Skeletal muscle tissue (tissue), 4 donors: Measurements from ENCODE around the gene NIPBL. TPM values are rescaled to one million over a fixed set of nuclear protein-coding genes. Genes with fewer than 3 reads are reported as not detected.

Experiments used
- H3K27ac ChIP-seq: one replicate; pipeline ENCODE4 v1.7.0; 2013; ENCODE audit warnings: mild to moderate bottlenecking, low read depth, low read length, inconsistent platforms
- H3K27me3 ChIP-seq, 3 donors: one replicate each; pipeline ENCODE4 v1.7.0; 2013; ENCODE audit warnings: low read length in 3 of 3; ENCODE audit not compliant: control insufficient read depth in 3 of 3, insufficient read depth in 3 of 3
- H3K36me3 ChIP-seq, 3 donors: one replicate each; pipeline ENCODE4 v1.7.0; 2013; ENCODE audit warnings: low read length in 3 of 3; ENCODE audit not compliant: control insufficient read depth in 3 of 3, insufficient read depth in 3 of 3
- H3K4me1 ChIP-seq, 3 donors: one replicate each; pipeline ENCODE4 v1.7.0; 2013; ENCODE audit warnings: low read length in 3 of 3, mild to moderate bottlenecking in 3 of 3; ENCODE audit not compliant: control insufficient read depth in 3 of 3, insufficient read depth in 3 of 3
- H3K4me3 ChIP-seq, 3 donors: one replicate each; pipeline ENCODE4 v1.7.0; 2013; ENCODE audit warnings: low read length in 3 of 3
- H3K9ac ChIP-seq, 3 donors: one replicate each; pipeline ENCODE4 v1.7.0; 2013; ENCODE audit warnings: low read length in 3 of 3, mild to moderate bottlenecking in 3 of 3, moderate library complexity in 2 of 3, low read depth in 1 of 3
- H3K9me3 ChIP-seq, 3 donors: one replicate each; pipeline ENCODE4 v1.7.0; 2013; ENCODE audit warnings: low read length in 3 of 3; ENCODE audit not compliant: control insufficient read depth in 3 of 3
- total RNA-seq: library from RNA; depleted of rRNA; stranded (reverse); fragments of >200 nt; gene quantifications from one replicate; pipeline ENCODE4 v1.2.3, GENCODE V29; 2014
- donor health status: Osteomylitis.

Gene NIPBL
- total RNA-seq, 1 donor from 2014 or later: 36.5 TPM

DNA sequence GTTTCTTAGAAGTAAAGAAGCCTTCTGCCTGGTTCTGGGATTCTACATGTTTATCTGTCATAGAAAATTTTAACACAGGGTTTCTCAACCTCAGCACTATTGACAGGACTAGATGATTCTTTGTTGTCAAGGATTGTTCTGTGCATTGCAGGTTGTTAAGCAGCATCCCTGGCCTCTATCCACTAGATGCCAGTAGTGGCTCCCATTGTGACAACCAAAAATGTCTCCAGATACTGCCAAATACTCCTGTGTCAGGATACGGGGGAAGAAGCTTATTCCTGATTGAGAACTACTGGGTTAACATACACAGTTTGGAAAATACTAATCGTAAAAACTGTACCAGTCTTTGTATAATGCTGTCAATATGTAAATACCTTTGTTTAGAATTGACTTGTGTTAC lies 167.1 kb downstream of the NIPBL start:
- peaks cover 21 to 32% (median 31%) of the 10 kb centered on the region in 3 donors for H3K36me3 ChIP-seq

DNA sequence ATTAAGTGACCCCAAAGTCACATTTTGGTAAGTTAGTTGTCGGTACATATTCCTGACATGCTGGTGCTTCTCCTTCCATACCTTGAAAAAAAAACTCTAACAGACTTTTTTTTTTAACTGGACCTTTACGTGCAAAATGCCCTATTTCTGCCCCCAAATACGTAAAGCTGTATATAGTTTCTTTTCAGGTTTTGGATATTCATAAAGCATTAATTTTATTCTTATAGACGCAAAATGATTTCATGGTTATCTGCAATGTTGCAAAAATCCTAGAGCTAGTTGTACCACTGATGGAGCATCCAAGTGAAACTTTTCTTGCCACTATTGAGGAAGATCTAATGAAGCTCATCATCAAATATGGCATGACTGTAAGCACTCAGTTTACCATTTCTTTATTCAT lies 167.6 kb downstream of the NIPBL start:
- Histone ChIP-seq H3K9ac (no peak overlapping the region), H3K27me3 (no peaks in the 10 kb centered on the region), H3K36me3 (peaks cover 22 to 35% (median 33%) of the 10 kb centered on the region in 3 donors), H3K27ac (no peak overlapping the region), H3K9me3 (no peaks in the 10 kb centered on the region), H3K4me3 (no peak overlapping the region), H3K4me1 (no peaks in the 10 kb centered on the region)

More for the DNA sequence above, 167.1 kb downstream of the NIPBL start:
- H3K27me3 ChIP-seq: no peaks in the 10 kb centered on the region
- H3K4me1 ChIP-seq: no peaks in the 10 kb centered on the region
- no peak overlapping the region for H3K4me3 ChIP-seq
- no peak overlapping the region for H3K9ac ChIP-seq
- no peaks in the 10 kb centered on the region for H3K9me3 ChIP-seq
- H3K27ac ChIP-seq: no peak overlapping the region

DNA sequence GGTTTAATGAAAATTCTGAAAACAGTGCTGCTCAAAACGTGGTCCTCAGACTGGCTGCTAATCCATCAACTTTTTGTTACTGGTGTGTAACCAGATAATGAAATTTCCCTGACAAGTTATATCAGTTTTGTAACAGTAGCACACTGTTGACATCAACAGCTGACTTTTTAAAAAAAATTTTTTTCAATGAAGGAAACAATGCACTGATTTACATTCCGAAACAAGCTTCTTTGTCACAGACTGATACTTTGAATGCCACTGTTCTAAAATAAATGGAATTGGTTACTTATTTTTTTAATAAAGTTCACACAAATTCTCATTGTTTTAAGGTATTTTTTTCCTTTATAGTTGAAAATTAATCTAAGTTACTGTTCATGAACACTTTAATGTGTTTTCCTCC lies 169.1 kb downstream of the NIPBL start:
- peaks cover 19 to 45% (median 43%) of the 10 kb centered on the region in 3 donors for H3K36me3 ChIP-seq
- no peaks in the 10 kb centered on the region for H3K27me3 ChIP-seq
- no peak overlapping the region for H3K4me3 ChIP-seq
- no peak overlapping the region for H3K27ac ChIP-seq
- no peaks in the 10 kb centered on the region for H3K9me3 ChIP-seq
- no peaks in the 10 kb centered on the region for H3K4me1 ChIP-seq
- no peak overlapping the region for H3K9ac ChIP-seq

DNA sequence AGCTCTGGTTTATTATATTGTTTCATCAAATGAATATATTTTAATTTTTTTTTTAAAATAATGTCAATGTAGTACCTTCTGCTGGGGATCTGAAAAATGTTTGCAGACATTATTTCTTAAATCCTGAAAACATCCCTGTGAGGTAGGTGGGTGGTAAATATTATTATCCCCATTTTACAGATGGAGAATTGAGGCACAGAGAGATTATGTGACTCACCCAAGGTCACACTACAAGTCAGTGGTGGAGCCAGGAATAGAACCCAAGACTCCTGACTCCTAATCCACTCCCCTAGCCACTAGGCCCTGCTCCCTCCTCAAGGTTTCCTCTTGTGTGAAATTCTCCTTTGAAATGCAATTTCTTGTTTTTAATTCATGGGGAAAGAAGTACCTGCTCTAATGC lies 171.4 kb downstream of the NIPBL start:
- Histone ChIP-seq H3K9me3 (no peaks in the 10 kb centered on the region), H3K4me1 (no peaks in the 10 kb centered on the region), H3K4me3 (no peak overlapping the region), H3K36me3 (peaks cover 27 to 58% (median 53%) of the 10 kb centered on the region in 3 donors), H3K9ac (no peak overlapping the region), H3K27ac (no peak overlapping the region), H3K27me3 (no peaks in the 10 kb centered on the region)

DNA sequence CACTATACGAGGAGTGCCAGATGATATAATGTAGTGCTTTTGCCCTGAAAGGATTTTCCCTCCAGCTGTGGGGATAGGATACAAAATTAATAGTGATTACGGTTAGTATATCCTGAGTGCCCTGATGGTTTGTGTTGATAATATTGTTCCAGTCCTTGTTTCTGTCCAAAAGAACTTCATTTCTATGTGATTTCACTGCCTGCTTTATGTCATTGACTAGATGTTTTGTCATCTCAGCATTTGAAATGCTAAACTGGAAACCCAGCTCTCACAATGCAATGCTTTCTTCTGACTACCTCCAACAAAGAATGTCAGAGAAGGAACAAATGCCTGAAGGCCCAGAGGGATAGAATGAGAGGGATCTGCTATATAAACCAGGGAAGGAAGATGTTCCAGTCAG lies 177.8 kb downstream of the NIPBL start:
- H3K4me3 ChIP-seq: no peak overlapping the region
- H3K9ac ChIP-seq: no peak overlapping the region
- no peaks in the 10 kb centered on the region for H3K9me3 ChIP-seq
- H3K4me1 ChIP-seq: no peaks in the 10 kb centered on the region
- no peaks in the 10 kb centered on the region for H3K27me3 ChIP-seq
- no peak overlapping the region for H3K27ac ChIP-seq
- peaks cover 12 to 46% (median 37%) of the 10 kb centered on the region in 3 donors for H3K36me3 ChIP-seq

DNA sequence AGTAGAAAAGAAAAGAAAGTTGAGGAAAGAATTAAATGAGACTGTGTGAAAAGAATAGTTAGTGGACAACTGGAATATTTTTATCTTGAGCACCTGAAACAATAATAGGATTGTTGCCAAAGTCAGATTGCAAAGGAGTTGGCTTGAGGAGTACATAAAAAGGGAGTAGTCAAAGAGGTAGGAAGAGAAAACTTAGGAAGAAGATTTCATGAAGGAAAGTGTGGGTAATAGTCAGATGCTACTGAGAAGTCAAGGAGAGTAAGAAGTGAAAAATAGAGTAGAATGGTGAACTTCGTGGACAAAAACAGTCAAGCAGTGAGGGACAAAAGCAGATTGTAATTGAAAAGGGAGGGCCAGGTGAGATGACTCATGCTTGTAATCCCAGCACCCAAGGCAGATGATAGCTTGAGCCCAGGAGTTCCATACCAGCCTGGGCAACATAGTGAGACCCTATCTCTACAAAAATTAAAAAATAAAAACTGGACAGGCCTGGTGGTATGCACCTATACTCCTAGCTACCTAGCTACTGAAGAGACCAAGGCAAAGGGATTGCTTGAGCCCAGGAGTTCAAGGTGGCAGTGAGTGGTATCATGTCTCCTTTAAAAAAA lies 178.9 kb downstream of the NIPBL start:
- no peak overlapping the region for H3K9ac ChIP-seq
- H3K27ac ChIP-seq: no peak overlapping the region
- no peaks in the 10 kb centered on the region for H3K9me3 ChIP-seq
- peaks cover 12 to 46% (median 37%) of the 10 kb centered on the region in 3 donors for H3K36me3 ChIP-seq
- H3K27me3 ChIP-seq: no peaks in the 10 kb centered on the region
- H3K4me3 ChIP-seq: no peak overlapping the region
- no peaks in the 10 kb centered on the region for H3K4me1 ChIP-seq

DNA sequence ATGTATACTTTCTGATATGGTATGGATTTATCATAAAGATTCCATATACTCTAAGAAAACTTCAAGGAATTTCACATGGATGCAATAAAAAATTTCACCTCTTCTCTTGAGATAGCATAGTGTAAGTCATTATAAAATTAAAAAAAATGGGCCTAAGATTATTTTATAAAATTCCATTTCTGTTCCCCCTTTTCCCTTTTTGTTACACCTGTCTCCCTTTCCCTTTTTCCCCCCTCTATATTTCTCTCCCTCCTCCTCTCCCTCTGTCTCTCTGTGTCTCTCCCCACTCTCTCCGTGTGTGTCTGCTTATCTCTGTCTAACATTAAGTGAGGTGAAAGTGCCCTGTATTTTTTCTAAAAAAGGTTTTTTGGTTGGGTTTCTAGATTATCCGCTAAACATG lies 180.2 kb downstream of the NIPBL start:
- Histone ChIP-seq H3K27me3 (no peaks in the 10 kb centered on the region), H3K4me3 (no peak overlapping the region), H3K27ac (no peak overlapping the region), H3K36me3 (peaks cover 18 to 49% (median 41%) of the 10 kb centered on the region in 3 donors), H3K9ac (no peak overlapping the region), H3K4me1 (no peaks in the 10 kb centered on the region), H3K9me3 (no peaks in the 10 kb centered on the region)

DNA sequence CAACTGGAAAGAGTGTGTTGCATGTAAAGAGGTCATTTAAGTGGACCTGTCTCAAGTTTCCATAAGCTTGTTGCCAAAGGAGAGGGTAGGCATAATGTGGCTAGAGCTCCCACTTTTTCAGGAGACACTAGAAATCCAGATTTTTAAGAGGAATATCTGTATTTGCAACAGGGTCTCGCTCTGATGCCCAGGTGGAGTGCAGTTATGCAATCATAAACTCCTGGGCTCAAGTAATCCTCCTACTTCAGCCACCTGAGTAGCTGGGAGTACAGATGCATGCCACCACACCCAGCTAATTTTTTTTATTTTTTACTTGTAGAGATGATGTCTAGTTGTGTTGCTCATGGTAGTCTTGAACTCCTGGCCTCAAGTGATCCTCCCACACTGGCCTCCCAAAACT lies 183.5 kb downstream of the NIPBL start:
- Histone ChIP-seq H3K4me3 (no peak overlapping the region), H3K9ac (no peak overlapping the region), H3K36me3 (peaks cover 25 to 44% (median 33%) of the 10 kb centered on the region in 3 donors), H3K27me3 (no peaks in the 10 kb centered on the region), H3K27ac (no peak overlapping the region), H3K9me3 (no peaks in the 10 kb centered on the region), H3K4me1 (no peaks in the 10 kb centered on the region)

DNA sequence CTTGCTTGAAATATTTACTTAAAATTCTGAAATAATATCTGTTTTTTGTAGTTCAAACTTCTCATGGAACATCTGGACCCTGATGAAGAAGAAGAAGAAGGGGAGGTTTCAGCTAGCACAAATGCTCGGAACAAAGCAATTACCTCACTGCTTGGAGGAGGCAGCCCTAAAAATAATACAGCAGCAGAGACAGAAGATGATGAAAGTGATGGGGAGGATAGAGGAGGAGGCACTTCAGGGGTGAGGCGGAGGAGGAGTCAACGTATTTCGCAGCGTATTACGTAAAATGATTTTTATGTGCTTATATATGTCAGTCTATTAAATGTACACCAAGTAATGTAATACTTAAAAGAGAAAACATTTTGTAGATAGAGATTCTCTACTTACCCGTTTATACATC lies 187.2 kb downstream of the NIPBL start:
- Histone ChIP-seq H3K27ac (no peak overlapping the region), H3K9ac (no peak overlapping the region), H3K27me3 (no peaks in the 10 kb centered on the region), H3K4me3 (no peak overlapping the region), H3K36me3 (peaks cover 25 to 37% (median 25%) of the 10 kb centered on the region in 3 donors), H3K9me3 (no peaks in the 10 kb centered on the region), H3K4me1 (no peaks in the 10 kb centered on the region)

DNA sequence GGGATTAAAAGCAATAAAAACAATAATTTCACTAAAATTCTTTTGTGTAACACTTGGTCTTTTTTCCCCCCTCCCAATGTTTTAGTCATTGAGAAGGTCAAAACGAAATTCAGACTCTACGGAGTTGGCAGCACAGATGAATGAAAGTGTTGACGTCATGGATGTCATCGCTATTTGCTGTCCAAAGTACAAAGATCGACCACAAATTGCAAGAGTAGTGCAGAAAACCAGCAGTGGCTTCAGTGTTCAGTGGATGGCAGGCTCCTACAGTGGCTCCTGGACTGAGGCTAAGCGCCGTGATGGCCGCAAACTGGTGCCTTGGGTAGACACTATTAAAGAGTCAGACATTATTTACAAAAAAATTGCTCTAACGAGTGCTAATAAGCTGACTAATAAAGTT lies 187.9 kb downstream of the NIPBL start:
- Histone ChIP-seq H3K9me3 (no peaks in the 10 kb centered on the region), H3K36me3 (peaks cover 25 to 37% (median 25%) of the 10 kb centered on the region in 3 donors), H3K27me3 (no peaks in the 10 kb centered on the region), H3K4me3 (no peak overlapping the region), H3K9ac (no peak overlapping the region), H3K4me1 (no peaks in the 10 kb centered on the region), H3K27ac (no peak overlapping the region)
